GM23248 (cell line): ENCODE results near the gene MLXIPL.

ENCODE experiments used
- EZH2 ChIP-seq: fragments of 200-600 bp; sonication (generic); IDR thresholded peaks from 2 replicates; pipeline ENCODE4 v1.6.1; 2018; ENCODE audit warnings: antibody characterized with exemption, mild to moderate bottlenecking; ENCODE audit not compliant: insufficient read depth, poor library complexity, severe bottlenecking
- EZH2phosphoT487 ChIP-seq: fragments of 200-600 bp; sonication (generic); IDR thresholded peaks from 2 replicates; pipeline ENCODE4 v1.6.1; 2018; ENCODE audit warnings: antibody characterized with exemption, moderate library complexity, mild to moderate bottlenecking, low read depth; ENCODE audit not compliant: insufficient read depth

DNA sequence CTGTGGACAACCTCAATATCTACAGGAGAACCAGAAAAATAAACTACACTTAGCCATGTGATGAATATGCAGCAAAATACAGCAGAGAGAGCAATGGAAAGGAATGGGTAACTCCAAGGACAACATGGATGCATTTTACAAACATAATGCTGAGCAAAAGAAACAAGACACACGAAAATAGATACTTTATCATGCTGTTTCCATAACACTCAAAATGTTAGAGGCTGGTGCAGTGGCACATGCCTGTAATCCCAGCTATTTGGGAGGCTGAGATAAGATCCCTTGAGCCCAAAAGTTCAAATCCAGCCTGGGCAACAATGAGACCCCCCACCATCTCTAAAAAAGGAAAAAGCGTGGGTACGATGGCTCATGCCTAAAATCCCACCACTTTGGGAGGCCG, 75.1 kb downstream of the MLXIPL start:
- TF ChIP-seq EZH2, result no peak
- TF ChIP-seq EZH2phosphoT487, result no peak
